Thyroid gland (tissue), 4 donors: ENCODE data around the gene MTF2.

Experiments
- POLR2A ChIP-seq, 2 donors: fragments of 450-650 bp; IDR thresholded peaks; one replicate each; pipeline ENCODE4 v1.6.1; 2017; ENCODE audit warnings: antibody characterized with exemption in 2 of 2, mild to moderate bottlenecking in 2 of 2, moderate library complexity in 1 of 2
- TF ChIP-seq, protein P1 (sequence below), 6 experiments: fragments of 200-600 bp in 3 of 6; fragments of 450-650 bp in 3 of 6; sonication (generic) in 3 of 6; IDR thresholded peaks; one replicate each; pipeline ENCODE4 v1.5.1; 2016 to 2019; ENCODE audit warnings: antibody characterized with exemption in 6 of 6, mild to moderate bottlenecking in 2 of 6, inconsistent platforms in 1 of 6, moderate library complexity in 1 of 6

DNA sequence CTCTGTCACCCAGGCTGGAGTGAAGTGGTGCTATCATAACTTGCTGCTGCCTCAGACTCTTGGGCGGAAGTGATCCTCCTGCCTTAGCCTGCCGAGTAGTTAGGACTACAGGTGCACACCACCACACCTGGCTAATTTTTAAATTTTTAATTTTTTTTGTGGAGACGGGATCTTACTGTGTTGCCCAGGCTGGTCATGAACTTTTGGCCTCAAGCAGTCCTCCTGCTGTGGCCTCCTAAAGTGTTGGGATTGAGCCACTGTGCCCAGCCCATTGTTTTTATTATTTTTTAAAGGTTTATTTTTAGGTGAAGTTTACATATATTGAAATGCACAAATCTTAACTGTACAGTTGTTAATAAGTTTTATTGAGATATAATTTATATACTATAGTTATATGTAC lies 3.2 kb downstream of the MTF2 start:
- TF ChIP-seq, protein P1, sequence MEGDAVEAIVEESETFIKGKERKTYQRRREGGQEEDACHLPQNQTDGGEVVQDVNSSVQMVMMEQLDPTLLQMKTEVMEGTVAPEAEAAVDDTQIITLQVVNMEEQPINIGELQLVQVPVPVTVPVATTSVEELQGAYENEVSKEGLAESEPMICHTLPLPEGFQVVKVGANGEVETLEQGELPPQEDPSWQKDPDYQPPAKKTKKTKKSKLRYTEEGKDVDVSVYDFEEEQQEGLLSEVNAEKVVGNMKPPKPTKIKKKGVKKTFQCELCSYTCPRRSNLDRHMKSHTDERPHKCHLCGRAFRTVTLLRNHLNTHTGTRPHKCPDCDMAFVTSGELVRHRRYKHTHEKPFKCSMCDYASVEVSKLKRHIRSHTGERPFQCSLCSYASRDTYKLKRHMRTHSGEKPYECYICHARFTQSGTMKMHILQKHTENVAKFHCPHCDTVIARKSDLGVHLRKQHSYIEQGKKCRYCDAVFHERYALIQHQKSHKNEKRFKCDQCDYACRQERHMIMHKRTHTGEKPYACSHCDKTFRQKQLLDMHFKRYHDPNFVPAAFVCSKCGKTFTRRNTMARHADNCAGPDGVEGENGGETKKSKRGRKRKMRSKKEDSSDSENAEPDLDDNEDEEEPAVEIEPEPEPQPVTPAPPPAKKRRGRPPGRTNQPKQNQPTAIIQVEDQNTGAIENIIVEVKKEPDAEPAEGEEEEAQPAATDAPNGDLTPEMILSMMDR (IDR thresholded peaks at IDR 0.05): no peak
- TF ChIP-seq POLR2A (IDR thresholded peaks at IDR 0.05): no peak
